Measurements from ENCODE around the gene EGLN2.

Gene EGLN2

GRCh38 chr19:40785526-40785925, 13.5 kb upstream of the EGLN2 start:
- Histone ChIP-seq H3K4me3 (ENCODE audit: low read depth, low read length) (no peak overlapping the region), H3K27ac (ENCODE audit: extremely low read depth, low read depth, low read length) (no peak overlapping the region), H3K9me3 (ENCODE audit: control insufficient read depth, insufficient read depth, low read depth, low read length) (no peaks in the 10 kb centered on the region), H3K4me1 (ENCODE audit: control insufficient read depth, insufficient read depth, low read length) (no peaks in the 10 kb centered on the region), H3K36me3 (ENCODE audit: control insufficient read depth in 2 of 2, insufficient read depth in 1 of 2, low read length in 2 of 2) (peaks cover 0 to 27% of the 10 kb centered on the region in 2 experiments; a peak in 1 of 3 replicates)
- ChIA-PET CTCF (interaction anchor here (0.7 to 1.3 kb wide), 3 partner anchors 8 to 146 kb away, joined by 4 to 6 read pairs (median 5); partner anchors contain the start of genes EGLN2 and RAB4B), POLR2A (no interaction called here)
- TF ChIP-seq, protein P1, sequence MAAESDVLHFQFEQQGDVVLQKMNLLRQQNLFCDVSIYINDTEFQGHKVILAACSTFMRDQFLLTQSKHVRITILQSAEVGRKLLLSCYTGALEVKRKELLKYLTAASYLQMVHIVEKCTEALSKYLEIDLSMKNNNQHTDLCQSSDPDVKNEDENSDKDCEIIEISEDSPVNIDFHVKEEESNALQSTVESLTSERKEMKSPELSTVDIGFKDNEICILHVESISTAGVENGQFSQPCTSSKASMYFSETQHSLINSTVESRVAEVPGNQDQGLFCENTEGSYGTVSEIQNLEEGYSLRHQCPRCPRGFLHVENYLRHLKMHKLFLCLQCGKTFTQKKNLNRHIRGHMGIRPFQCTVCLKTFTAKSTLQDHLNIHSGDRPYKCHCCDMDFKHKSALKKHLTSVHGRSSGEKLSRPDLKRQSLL (tag by site-specific recombination; IDR thresholded peaks at IDR 0.05), result peak; percentile 40; the same call in 1 of the 2 replicates
- no peak for TF ChIP-seq ZNF426 (tag by site-specific recombination; IDR thresholded peaks at IDR 0.05)
- TF ChIP-seq ZXDB (tag by site-specific recombination; IDR thresholded peaks at IDR 0.05), result no peak
- no peak for TF ChIP-seq ZNF311 (tag by site-specific recombination; IDR thresholded peaks at IDR 0.05; ENCODE audit: borderline replicate concordance)
- TF ChIP-seq ZFHX2 (tag by site-specific recombination; conservative IDR thresholded peaks at IDR 0.05), result 0 out of 2 replicates have a peak, but pooled peaks have one; percentile 18
- TF ChIP-seq ZSCAN16 (tag by site-specific recombination; IDR thresholded peaks at IDR 0.05), result no peak
- peak; percentile 46; the same call in 1 of the 2 replicates for TF ChIP-seq EGR2 (tag by site-specific recombination; IDR thresholded peaks at IDR 0.05; ENCODE audit: low read depth)
- TF ChIP-seq CTCF (tag by site-specific recombination; IDR thresholded peaks at IDR 0.05), result peak; percentile 49
- no peak for TF ChIP-seq ZNF394 (tag by site-specific recombination; IDR thresholded peaks at IDR 0.05; ENCODE audit: borderline replicate concordance)
- TF ChIP-seq ZNF701 (tag by site-specific recombination; IDR thresholded peaks at IDR 0.05), result no peak
- TF ChIP-seq SALL2 (tag by site-specific recombination; IDR thresholded peaks at IDR 0.05; ENCODE audit: borderline replicate concordance), result no peak
- no peak for TF ChIP-seq ZNF174 (tag by site-specific recombination; IDR thresholded peaks at IDR 0.05)
- no peak for TF ChIP-seq ZIC2 (tag by site-specific recombination; IDR thresholded peaks at IDR 0.05)
- no peak for TF ChIP-seq ATF2 (tag by site-specific recombination; IDR thresholded peaks at IDR 0.05; ENCODE audit: low read depth)

DNA sequence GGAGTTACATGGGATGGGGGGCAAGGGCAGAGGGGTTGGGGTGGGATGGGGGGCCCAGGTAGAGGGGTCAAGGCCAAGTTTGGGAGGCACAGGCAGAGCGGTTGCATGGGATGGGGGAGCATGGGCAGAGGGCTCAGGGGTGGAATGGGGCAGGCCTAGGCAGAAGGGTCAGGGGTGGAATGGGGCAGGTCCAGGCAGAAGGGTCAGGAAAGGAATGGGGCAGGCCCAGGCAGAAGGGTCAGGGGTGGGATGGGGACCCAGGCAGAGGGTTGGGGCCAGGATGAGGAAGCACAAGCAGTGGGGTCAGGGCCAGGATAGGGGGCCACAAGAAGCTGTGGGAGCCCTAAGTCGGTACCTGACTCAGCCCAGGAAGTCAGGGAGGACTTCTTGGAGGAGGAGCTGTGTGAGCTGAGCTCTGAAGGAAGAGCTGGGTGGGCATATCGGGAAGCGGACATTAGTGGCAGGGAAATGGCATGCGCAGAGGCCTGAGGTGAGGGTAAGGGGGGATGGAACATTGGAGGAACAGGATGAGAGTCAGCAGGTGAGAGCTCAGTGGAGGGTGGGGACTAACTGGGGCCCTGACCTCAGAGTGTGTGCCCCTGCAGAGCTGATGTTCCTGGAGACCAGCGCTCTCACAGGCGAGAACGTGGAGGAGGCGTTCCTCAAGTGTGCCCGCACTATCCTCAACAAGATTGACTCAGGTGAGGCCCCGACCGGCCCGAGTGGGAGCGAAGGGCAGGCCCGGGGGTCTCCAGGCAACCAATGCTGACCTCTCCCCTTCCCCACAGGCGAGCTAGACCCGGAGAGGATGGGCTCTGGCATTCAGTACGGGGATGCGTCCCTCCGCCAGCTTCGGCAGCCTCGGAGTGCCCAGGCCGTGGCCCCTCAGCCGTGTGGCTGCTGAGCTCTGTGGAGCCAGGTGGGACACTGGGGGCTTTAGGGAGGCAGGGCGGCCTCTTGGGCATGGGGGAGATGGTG, 12.6 kb upstream of the EGLN2 start:
- Histone ChIP-seq H3K36me3 (ENCODE audit: control insufficient read depth in 2 of 2, insufficient read depth in 1 of 2, low read length in 2 of 2) (peaks cover 0 to 22% of the 10 kb centered on the region in 2 experiments; a peak in 1 of 3 replicates), H3K27ac (ENCODE audit: extremely low read depth, low read depth, low read length) (no peak overlapping the region), H3K9me3 (ENCODE audit: control insufficient read depth, insufficient read depth, low read depth, low read length) (no peaks in the 10 kb centered on the region), H3K4me3 (ENCODE audit: low read depth, low read length) (no peak overlapping the region), H3K4me1 (ENCODE audit: control insufficient read depth, insufficient read depth, low read length) (no peaks in the 10 kb centered on the region)
- peak; percentile 30; the same call in 1 of the 2 replicates for TF ChIP-seq BCL11A (tag by site-specific recombination; IDR thresholded peaks at IDR 0.05; ENCODE audit: low read depth)
- 0 out of 2 replicates have a peak, but pooled peaks have one; percentile 6 for TF ChIP-seq GLIS2 (tag by site-specific recombination; IDR thresholded peaks at IDR 0.05)
- peak; percentile 67; the same call in 1 of the 2 replicates for TF ChIP-seq ZNF223 (tag by site-specific recombination; IDR thresholded peaks at IDR 0.05)
- peak; percentile 25; the same call in 1 of the 2 replicates for TF ChIP-seq PATZ1 (tag by site-specific recombination; IDR thresholded peaks at IDR 0.05)
- no peak for TF ChIP-seq OSR2 (tag by site-specific recombination; IDR thresholded peaks at IDR 0.05)
- 0 out of 2 replicates have a peak, but pooled peaks have one; percentile 18 for TF ChIP-seq ZBTB20 (tag by site-specific recombination; IDR thresholded peaks at IDR 0.05)
- TF ChIP-seq TRIM28 (IDR thresholded peaks at IDR 0.05; ENCODE audit: borderline replicate concordance, low read length), result no peak
- no peak for TF ChIP-seq ZNF433 (tag by site-specific recombination; IDR thresholded peaks at IDR 0.05; ENCODE audit: low read depth)
- ChIA-PET CTCF (interaction anchor here (0.5 to 2.1 kb wide), 5 partner anchors 9 to 118 kb away, joined by 3 to 12 read pairs (median 3); partner anchors contain the start of genes EGLN2 and RAB4B), POLR2A (interaction anchor here (1.0 to 3.4 kb wide), 2 partner anchors 9 to 36 kb away, joined by 3 to 39 read pairs; partner anchors contain the start of genes ACTMAP and RAB4B)
